EL (cell line): Measurements from ENCODE around the gene SELPLG.
"Not testable (repeated sequence)": the region's sequence is repeated elsewhere in the genome, so short reads cannot be mapped to it uniquely, and the experiment has no call there.

ENCODE experiments used
- DNase-seq: peaks from one replicate; pipeline ENCODE4 v3.0.0-alpha.2; 2016

The SELPLG gene

GRCh38 chr12:108586306-108586705, 47.4 kb downstream of the SELPLG start:
- DNase-seq: no peak

GRCh38 chr12:108585864-108586263, 47.8 kb downstream of the SELPLG start:
- DNase-seq: no peak

GRCh38 chr12:108584456-108585065, 49.1 kb downstream of the SELPLG start:
- DNase-seq: no peak

GRCh38 chr12:108583991-108584390, 49.7 kb downstream of the SELPLG start:
- DNase-seq: no peak

- DNase-seq: no peak
These were observed 50.5 kb downstream of the SELPLG start for GRCh38 chr12:108582978-108583770.

- DNase-seq: no peak
These were observed 51.2 kb downstream of the SELPLG start for GRCh38 chr12:108582509-108582908.

- DNase-seq: no peak
These were observed 52.1 kb downstream of the SELPLG start for GRCh38 chr12:108581311-108582227.

- no peak for DNase-seq
These were observed 53.2 kb downstream of the SELPLG start for GRCh38 chr12:108580531-108580930.

GRCh38 chr12:108578813-108579212, 54.9 kb downstream of the SELPLG start:
- no peak for DNase-seq

- DNase-seq: no peak
These were observed 55.4 kb downstream of the SELPLG start for GRCh38 chr12:108578264-108578663.

GRCh38 chr12:108577458-108577857, 56.2 kb downstream of the SELPLG start:
- no peak for DNase-seq

- no peak for DNase-seq
These were observed 56.9 kb downstream of the SELPLG start for GRCh38 chr12:108576660-108577234.

- DNase-seq: no peak
These were observed 58.3 kb downstream of the SELPLG start for GRCh38 chr12:108575199-108575912.

- not testable (repeated sequence) for DNase-seq
These were observed 59.4 kb downstream of the SELPLG start for GRCh38 chr12:108574276-108574675.

- DNase-seq: no peak
These were observed 60.4 kb downstream of the SELPLG start for GRCh38 chr12:108573317-108573716.

GRCh38 chr12:108572166-108572790, 61.4 kb downstream of the SELPLG start:
- DNase-seq: no peak
